GM13976 (cell line): ENCODE results near the gene ZNF280A.

Experiments
- DNase-seq: peaks from one replicate; pipeline ENCODE4 v3.0.0; 2012; ENCODE audit warnings: low spot score
- CTCF ChIP-seq: IDR thresholded peaks from 2 replicates; pipeline ENCODE4 v1.5.1; 2012; ENCODE audit warnings: borderline replicate concordance, mild to moderate bottlenecking; ENCODE audit not compliant: insufficient read depth; ENCODE audit errors: extremely low read depth, missing control alignments, control extremely low read depth
- in situ Hi-C: fragments of 300-500 bp; cut with MboI; formaldehyde crosslinking; loops from one replicate; pipeline ENCODE4 v1.12.0; 2022; ENCODE audit warnings: low sequenced_read_pairs, mixed read lengths, inconsistent platforms; ENCODE audit not compliant: unreplicated experiment

Gene ZNF280A

GRCh38 chr22:22464541-22465054 is 55.5 kb downstream of the ZNF280A start:
- in situ Hi-C loops = no loop called here
- no peak for DNase-seq
- TF ChIP-seq CTCF = no peak

- DNase-seq = peak; percentile 62
- in situ Hi-C loops = no loop called here
- TF ChIP-seq CTCF = peak; percentile 64
Observed at GRCh38 chr22:22463855-22464540, 56.1 kb downstream of the ZNF280A start.
